Hematopoietic multipotent progenitor cell treated with erythropoietin and hydrocortisone succinate and interleukin-3 and kit ligand, for 4 days (in vitro differentiated cells): ENCODE measurements around the gene BGN.
A peak's percentile ranks its signal among the peaks of the same experiment; 100 is the strongest.

Experiments used
- DNase-seq: peaks from one replicate; pipeline ENCODE4 v3.0.0-alpha.2; 2015

The BGN gene

GRCh38 chrX:153462291-153462690 lies 32.5 kb upstream of the BGN start:
- DNase-seq, result no peak

GRCh38 chrX:153463031-153463430 lies 31.7 kb upstream of the BGN start:
- no peak for DNase-seq

- no peak for DNase-seq
These were observed 31.2 kb upstream of the BGN start for GRCh38 chrX:153463556-153463955.

GRCh38 chrX:153464116-153464515 lies 30.7 kb upstream of the BGN start:
- no peak for DNase-seq

GRCh38 chrX:153465691-153466380 lies 28.9 kb upstream of the BGN start:
- DNase-seq, result no peak

GRCh38 chrX:153468008-153468580 lies 26.7 kb upstream of the BGN start:
- no peak for DNase-seq

- DNase-seq, result peak; percentile 68
These were observed 24.9 kb upstream of the BGN start for GRCh38 chrX:153469811-153470410.

GRCh38 chrX:153470411-153471363 lies 24.1 kb upstream of the BGN start, which contains the start of gene HAUS7:
HAUS7 (minus strand) TSS chrX:153470576; CDS start chrX:153470557, 19 bp downstream.
- DNase-seq, result peak; percentile 94

GRCh38 chrX:153471663-153472280 lies 23.0 kb upstream of the BGN start:
- no peak for DNase-seq

GRCh38 chrX:153473126-153473525 lies 21.7 kb upstream of the BGN start:
- DNase-seq, result no peak

- no peak for DNase-seq
These were observed 20.5 kb upstream of the BGN start for GRCh38 chrX:153474266-153474665.

- peak; percentile 45 for DNase-seq
These were observed 20.1 kb upstream of the BGN start for GRCh38 chrX:153474718-153475117.

- no peak for DNase-seq
These were observed 19.5 kb upstream of the BGN start for GRCh38 chrX:153475271-153475670.

- DNase-seq, result no peak
These were observed 19.0 kb upstream of the BGN start for GRCh38 chrX:153475751-153476281.

GRCh38 chrX:153476666-153477363 lies 18.0 kb upstream of the BGN start:
- no peak for DNase-seq

GRCh38 chrX:153477364-153477857 lies 17.4 kb upstream of the BGN start:
- DNase-seq, result no peak

GRCh38 chrX:153477901-153478300 lies 16.9 kb upstream of the BGN start:
- no peak for DNase-seq

- DNase-seq, result no peak
These were observed 16.0 kb upstream of the BGN start for GRCh38 chrX:153478746-153479145.

- no peak for DNase-seq
These were observed 13.7 kb upstream of the BGN start for GRCh38 chrX:153481043-153481442.

GRCh38 chrX:153482376-153483015 lies 12.3 kb upstream of the BGN start:
- no peak for DNase-seq
